HepG2 (cell line): Measurements from ENCODE around the gene DPM1. TPM values are rescaled to one million over a fixed set of nuclear protein-coding genes. Genes with fewer than 3 reads are reported as not detected.
A peak's percentile ranks its signal among the peaks of the same experiment; 100 is the strongest.

ENCODE experiments used
- ATAC-seq: fragments of 200-7000 bp; cut with Tn5 transposase; 3 replicates; pipeline ENCODE4 v1.9.1; 2020; ENCODE audit warnings: mild to moderate bottlenecking, moderate library complexity
- BruUV-seq: library from RNA; stranded (reverse); fragments of 400-500 nt; replicated peaks from 2 replicates; lab custom pipeline; 2021; lab: Mats Ljungman, UMichigan
- CTCF ChIA-PET: fragments of 300-600 bp; formaldehyde crosslinking; extraction: SDS; loops from one replicate; lab custom pipeline; 2021; ENCODE audit warnings: low total read pairs, inconsistent platforms, low intra/inter-chr PET ratio; lab: Yijun Ruan, JAX
- POLR2A ChIA-PET: fragments of 350-600 bp; sonication (Branson Sonifier 250); formaldehyde crosslinking; loops from one replicate; lab custom pipeline; 2020; ENCODE audit warnings: antibody characterized with exemption, inconsistent platforms; lab: Yijun Ruan, JAX
- DNase-seq: peaks from one replicate; pipeline ENCODE4 v3.0.0-alpha.2; 2015; ENCODE audit warnings: low spot score
- FAIRE-seq: peaks from 3 replicates; lab custom pipeline; 2011; peaks lifted over from hg19 to GRCh38; lab: Jason Lieb, UNC
- H2AFZ ChIP-seq: one replicate; pipeline ENCODE4 v1.6.1; 2011; ENCODE audit warnings: low read length, inconsistent platforms
- H3K27ac ChIP-seq: fragments of 300-600 bp; 3 replicates; pipeline ENCODE4 v1.8.0; 2011; ENCODE audit warnings: mixed run types, mild to moderate bottlenecking, mixed read lengths, low read length, inconsistent platforms; ENCODE audit not compliant: insufficient read depth; ENCODE audit errors: extremely low read length
- H3K27me3 ChIP-seq, 2 experiments: fragments of 200-600 bp in 1 of 2; 2 replicates in 1 of 2; 3 replicates in 1 of 2; pipeline versions ENCODE4 v1.6.0 to v1.8.0; 2011; ENCODE audit warnings: low read length in 2 of 2, mild to moderate bottlenecking in 2 of 2, moderate library complexity in 2 of 2, inconsistent platforms in 1 of 2; ENCODE audit not compliant: insufficient read depth in 2 of 2, control insufficient read depth in 1 of 2
- H3K36me3 ChIP-seq, 2 experiments: fragments of 200-600 bp in 1 of 2; replicated peaks in 1 of 2; 2 replicates in 1 of 2; 3 replicates in 1 of 2; pipeline versions ENCODE4 v1.5.1 to v1.8.0; 2011; ENCODE audit warnings: low read length in 2 of 2, inconsistent platforms in 1 of 2; ENCODE audit not compliant: insufficient read depth in 2 of 2, control insufficient read depth in 1 of 2
- H3K4me1 ChIP-seq: 2 replicates; pipeline ENCODE4 v1.5.1; 2012; ENCODE audit warnings: low read length, inconsistent platforms; ENCODE audit not compliant: insufficient read depth
- H3K4me2 ChIP-seq: 2 replicates; pipeline ENCODE4 v1.6.0; 2011; ENCODE audit warnings: low read depth, low read length, inconsistent platforms
- H3K4me3 ChIP-seq, 3 experiments: fragments of 200-600 bp in 1 of 3; sonication (generic), shearing (Covaris generic) in 1 of 3; replicated peaks in 1 of 3; 2 replicates each; pipeline ENCODE4 v1.5.1; 2011 to 2016; ENCODE audit warnings: low read length in 3 of 3, inconsistent platforms in 2 of 3, low read depth in 2 of 3, mild to moderate bottlenecking in 2 of 3, control low read depth in 1 of 3, mixed read lengths in 1 of 3; ENCODE audit not compliant: insufficient read depth in 1 of 3
- H3K79me2 ChIP-seq: one replicate; pipeline ENCODE4 v1.6.1; 2011; ENCODE audit warnings: low read length, inconsistent platforms; ENCODE audit not compliant: insufficient read depth
- H3K9ac ChIP-seq: 2 replicates; pipeline ENCODE4 v1.6.0; 2011; ENCODE audit warnings: mild to moderate bottlenecking, low read depth, low read length, inconsistent platforms; ENCODE audit not compliant: insufficient read depth
- H3K9me3 ChIP-seq: 2 replicates; pipeline ENCODE4 v1.5.1; 2012; ENCODE audit warnings: mild to moderate bottlenecking, low read length
- H4K20me1 ChIP-seq: 2 replicates; pipeline ENCODE4 v1.6.0; 2011; ENCODE audit warnings: inconsistent platforms, mild to moderate bottlenecking, low read length, moderate library complexity; ENCODE audit not compliant: insufficient read depth
- AHR ChIP-seq: IDR thresholded peaks from 2 replicates; pipeline ENCODE4 v1.6.1; 2018; ENCODE audit warnings: missing genetic modification reagents, missing compliant biosample characterization
- DNMT3B ChIP-seq: conservative IDR thresholded peaks from 2 replicates; pipeline ENCODE4 v1.6.1; 2016; ENCODE audit warnings: missing biosample characterization, control low read depth
- FOXA1 ChIP-seq, 2 experiments: fragments of 450-650 bp in 1 of 2; sonication (generic) in 1 of 2; formaldehyde crosslinking in 1 of 2; IDR thresholded peaks; 2 replicates each; pipeline versions ENCODE4 v1.4.0 to v1.6.1; 2016 to 2020; ENCODE audit warnings: missing genetic modification reagents in 1 of 2
- ONECUT2 ChIP-seq: sonication (generic); formaldehyde crosslinking; IDR thresholded peaks from 2 replicates; pipeline ENCODE4 v1.4.0; 2020; ENCODE audit warnings: missing genetic modification reagents
- ZNF143 ChIP-seq: sonication (generic); formaldehyde crosslinking; IDR thresholded peaks from 2 replicates; pipeline ENCODE4 v1.4.0; 2020; ENCODE audit warnings: missing genetic modification reagents
- ZNF274 ChIP-seq: sonication (generic); formaldehyde crosslinking; IDR thresholded peaks from 2 replicates; pipeline ENCODE4 v1.5.1; 2020; ENCODE audit warnings: mild to moderate bottlenecking, missing genetic modification reagents
- ZNF430 ChIP-seq: sonication (generic); formaldehyde crosslinking; IDR thresholded peaks from 2 replicates; pipeline ENCODE4 v1.9.0; 2021; ENCODE audit warnings: mild to moderate bottlenecking, missing genetic modification reagents
- ZNF510 ChIP-seq: sonication (generic); formaldehyde crosslinking; IDR thresholded peaks from 2 replicates; pipeline ENCODE4 v1.4.0; 2020; ENCODE audit warnings: low read depth, mild to moderate bottlenecking, missing genetic modification reagents
- ZNF557 ChIP-seq: sonication (generic); formaldehyde crosslinking; IDR thresholded peaks from 2 replicates; pipeline ENCODE4 v1.4.0; 2020; ENCODE audit warnings: missing genetic modification reagents
- ZNF563 ChIP-seq: sonication (generic); formaldehyde crosslinking; IDR thresholded peaks from 2 replicates; pipeline ENCODE4 v1.8.0; 2022; ENCODE audit warnings: mild to moderate bottlenecking, moderate library complexity, missing genetic modification reagents
- ZNF781 ChIP-seq: sonication (generic); formaldehyde crosslinking; IDR thresholded peaks from 2 replicates; pipeline ENCODE4 v1.5.1; 2020; ENCODE audit warnings: borderline replicate concordance, mild to moderate bottlenecking, missing genetic modification reagents; ENCODE audit errors: not compliant biosample characterization
- ZNF879 ChIP-seq: sonication (generic); formaldehyde crosslinking; IDR thresholded peaks from 2 replicates; pipeline ENCODE4 v1.8.1; 2023; ENCODE audit warnings: missing genetic modification reagents
- WGBS: methylation state at CpG from one replicate; pipeline ENCODE4 v1.1.6; 2017; ENCODE audit warnings: low lambda C conversion rate; 5-methylcytosine and 5-hydroxymethylcytosine counted together
- in situ Hi-C: cut with HindIII; loops from 2 replicates; pipeline ENCODE4 v1.10.0; 2017; ENCODE audit warnings: low pct_unique_long_range_greater_than_20kb; ENCODE audit not compliant: extremely low pct_ligation_motif_present
- intact Hi-C: fragments of 100-400 bp; cut with micrococcal nuclease; formaldehyde crosslinking; loops from one replicate; pipeline ENCODE4 v1.10.0; 2022; ENCODE audit not compliant: unreplicated experiment
- polyA plus RNA-seq, 8 experiments: library from polyadenylated mRNA; depleted of rRNA in 3 of 8; stranded (reverse) in 7 of 8; unstranded in 1 of 8; fragments of >200 nt; fragmentation: Illumina TruSeq in 4 of 8; extraction: Trizol in 4 of 8; gene quantifications; 2 replicates each; pipeline versions ENCODE4 v1.2.1 to v1.2.3, GENCODE V29; 2011 to 2016; ENCODE audit warnings: low read depth in 4 of 8, missing spikeins in 1 of 8, mixed read lengths in 1 of 8; ENCODE audit not compliant: insufficient read depth in 1 of 8
- total RNA-seq, 5 experiments: library from RNA; depleted of rRNA; stranded (reverse); fragments of >200 nt; fragmentation: Illumina TruSeq; extraction: Trizol; gene quantifications; 2 replicates each; pipeline ENCODE4 v1.2.3, GENCODE V29; 2016; ENCODE audit warnings: low read depth in 1 of 5
- TF ChIP-seq, protein P1 (sequence below): sonication (generic); formaldehyde crosslinking; IDR thresholded peaks from 2 replicates; pipeline ENCODE4 v1.8.1; 2023; ENCODE audit warnings: mild to moderate bottlenecking, missing genetic modification reagents, borderline replicate concordance
- TF ChIP-seq, protein P2 (sequence below): sonication (generic); formaldehyde crosslinking; IDR thresholded peaks from 2 replicates; pipeline ENCODE4 v1.4.0; 2020; ENCODE audit warnings: missing genetic modification reagents, mild to moderate bottlenecking, borderline replicate concordance
- TF ChIP-seq, protein P3 (sequence below): sonication (generic); formaldehyde crosslinking; IDR thresholded peaks from 2 replicates; pipeline ENCODE4 v1.4.0; 2020; ENCODE audit warnings: missing genetic modification reagents, borderline replicate concordance
- TF ChIP-seq, protein P4 (sequence below): sonication (generic); formaldehyde crosslinking; IDR thresholded peaks from 2 replicates; pipeline ENCODE4 v1.8.1; 2023; ENCODE audit warnings: mild to moderate bottlenecking, inconsistent platforms, moderate library complexity, missing genetic modification reagents, borderline replicate concordance

DPM1 gene
- total and polyA plus RNA-seq, 2 of the 13 experiments (the other 11 are each of a cell fraction or from before 2014, with no cell fraction given): 83.2 to 161 TPM

DNA sequence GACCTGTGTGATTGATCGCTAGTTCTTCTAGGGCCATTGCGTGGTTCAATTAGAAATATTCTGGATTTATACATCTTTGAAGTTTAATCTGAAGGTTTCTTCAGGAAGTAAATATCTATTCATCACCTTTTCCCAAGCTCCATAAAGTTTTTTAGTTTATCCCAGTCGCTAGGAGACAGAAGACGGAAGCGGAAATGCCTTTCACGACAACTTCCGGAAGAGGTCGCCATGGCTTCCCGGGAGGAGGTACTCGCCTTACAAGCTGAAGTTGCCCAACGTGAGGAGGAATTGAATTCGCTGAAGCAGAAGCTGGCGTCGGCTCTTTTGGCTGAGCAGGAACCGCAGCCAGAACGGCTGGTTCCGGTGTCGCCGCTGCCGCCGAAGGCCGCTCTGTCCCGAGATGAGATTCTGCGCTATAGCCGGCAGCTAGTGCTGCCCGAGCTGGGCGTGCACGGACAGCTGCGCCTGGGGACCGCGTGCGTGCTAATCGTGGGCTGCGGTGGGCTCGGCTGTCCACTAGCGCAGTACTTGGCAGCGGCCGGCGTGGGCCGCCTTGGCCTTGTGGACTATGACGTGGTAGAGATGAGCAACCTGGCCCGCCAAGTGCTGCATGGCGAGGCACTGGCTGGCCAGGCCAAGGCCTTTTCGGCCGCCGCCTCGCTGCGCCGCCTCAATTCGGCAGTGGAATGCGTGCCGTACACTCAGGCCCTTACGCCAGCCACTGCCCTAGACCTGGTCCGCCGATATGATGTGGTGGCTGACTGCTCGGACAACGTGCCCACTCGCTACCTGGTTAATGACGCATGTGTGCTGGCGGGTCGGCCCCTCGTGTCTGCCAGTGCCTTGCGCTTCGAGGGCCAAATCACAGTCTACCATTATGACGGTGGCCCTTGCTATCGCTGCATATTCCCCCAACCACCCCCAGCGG lies 547 bp upstream of the DPM1 start, which contains the start of gene MOCS3:
Gene MOCS3 (plus strand): TSS at position 204 of the 928 bp plus-strand sequence. CDS start 25 bp downstream, at position 229.
- Histone ChIP-seq H3K27ac (peak within 1 kb of the TSS; percentile 86), H3K4me1 (peaks cover 44% of the 10 kb centered on the region), H3K4me2 (peak within 1 kb of the TSS; percentile 94), H3K79me2 (peaks cover 69% of the 10 kb centered on the region), H3K36me3 (peaks cover 0 to 16% of the 10 kb centered on the region in 2 experiments; a peak in 4 of 5 replicates), H3K27me3 (no peaks in the 10 kb centered on the region; a peak in 1 of 5 replicates), H4K20me1 (peaks cover 42% of the 10 kb centered on the region), H3K9me3 (no peaks in the 10 kb centered on the region), H2AFZ (peak within 1 kb of the TSS; percentile 90), H3K4me3 (peak within 1 kb of the TSS; percentile 85 to 97 (median 97)), H3K9ac (peak within 1 kb of the TSS; percentile 94)
- BruUV-seq: TSS peak; percentile 83
- intact Hi-C loops (loop anchor here (1.0 to 2.0 kb wide), 2 partner anchors 26 to 141 kb away; no protein-coding TSS in a partner anchor), in situ Hi-C loops (no loop called here)
- WGBS: 8% methylated on average over 58 of the region's 67 CpGs
- FAIRE-seq (peak; percentile 50), ATAC-seq (peak; percentile 84), DNase-seq (peak; percentile 97)
- ChIA-PET CTCF (interaction anchor here (1.9 to 2.3 kb wide), 2 partner anchors 30 to 140 kb away, joined by 7 to 9 read pairs; no protein-coding TSS in a partner anchor), POLR2A (interaction anchor here (0.6 to 3.8 kb wide), 24 partner anchors 9 to 843 kb away, joined by 3 to 87 read pairs (median 3); partner anchors contain the start of genes ADNP and BCAS4)
- TF ChIP-seq, protein P1, sequence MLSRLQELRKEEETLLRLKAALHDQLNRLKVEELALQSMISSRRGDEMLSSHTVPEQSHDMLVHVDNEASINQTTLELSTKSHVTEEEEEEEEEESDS (CRISPR knock-in tag): no peak
- TF ChIP-seq, protein P2, sequence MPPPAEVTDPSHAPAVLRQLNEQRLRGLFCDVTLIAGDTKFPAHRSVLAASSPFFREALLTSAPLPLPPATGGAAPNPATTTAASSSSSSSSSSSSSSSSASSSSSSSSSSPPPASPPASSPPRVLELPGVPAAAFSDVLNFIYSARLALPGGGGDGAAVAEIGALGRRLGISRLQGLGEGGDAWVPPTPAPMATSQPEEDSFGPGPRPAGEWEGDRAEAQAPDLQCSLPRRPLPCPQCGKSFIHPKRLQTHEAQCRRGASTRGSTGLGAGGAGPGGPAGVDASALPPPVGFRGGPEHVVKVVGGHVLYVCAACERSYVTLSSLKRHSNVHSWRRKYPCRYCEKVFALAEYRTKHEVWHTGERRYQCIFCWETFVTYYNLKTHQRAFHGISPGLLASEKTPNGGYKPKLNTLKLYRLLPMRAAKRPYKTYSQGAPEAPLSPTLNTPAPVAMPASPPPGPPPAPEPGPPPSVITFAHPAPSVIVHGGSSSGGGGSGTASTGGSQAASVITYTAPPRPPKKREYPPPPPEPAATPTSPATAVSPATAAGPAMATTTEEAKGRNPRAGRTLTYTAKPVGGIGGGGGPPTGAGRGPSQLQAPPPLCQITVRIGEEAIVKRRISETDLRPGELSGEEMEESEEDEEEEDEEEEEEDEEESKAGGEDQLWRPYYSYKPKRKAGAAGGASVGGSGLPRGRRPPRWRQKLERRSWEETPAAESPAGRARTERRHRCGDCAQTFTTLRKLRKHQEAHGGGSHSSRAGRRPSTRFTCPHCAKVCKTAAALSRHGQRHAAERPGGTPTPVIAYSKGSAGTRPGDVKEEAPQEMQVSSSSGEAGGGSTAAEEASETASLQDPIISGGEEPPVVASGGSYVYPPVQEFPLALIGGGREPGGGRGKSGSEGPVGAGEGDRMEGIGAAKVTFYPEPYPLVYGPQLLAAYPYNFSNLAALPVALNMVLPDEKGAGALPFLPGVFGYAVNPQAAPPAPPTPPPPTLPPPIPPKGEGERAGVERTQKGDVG (CRISPR knock-in tag): no peak; the same call in 1 of the 2 replicates
- TF ChIP-seq FOXA1 (IDR thresholded peaks at IDR 0.05) (no peak), FOXA1 (CRISPR knock-in tag; IDR thresholded peaks at IDR 0.05) (no peak), ZNF274 (CRISPR knock-in tag) (peak; percentile 86), ZNF781 (CRISPR knock-in tag) (no peak), ZNF430 (CRISPR knock-in tag) (no peak; the same call in 1 of the 2 replicates), DNMT3B (peak; percentile 11; the same call in 1 of the 2 replicates), AHR (no peak), ONECUT2 (CRISPR knock-in tag) (peak; percentile 54; the same call in 1 of the 2 replicates), ZNF510 (CRISPR knock-in tag) (peak; percentile 77; the same call in 1 of the 2 replicates), ZNF143 (CRISPR knock-in tag) (no peak; the same call in 1 of the 2 replicates), ZNF563 (CRISPR knock-in tag) (0 out of 2 replicates have a peak, but pooled peaks have one; percentile 1), ZNF879 (CRISPR knock-in tag) (no peak), ZNF557 (peak; percentile 92)
- TF ChIP-seq, protein P3, sequence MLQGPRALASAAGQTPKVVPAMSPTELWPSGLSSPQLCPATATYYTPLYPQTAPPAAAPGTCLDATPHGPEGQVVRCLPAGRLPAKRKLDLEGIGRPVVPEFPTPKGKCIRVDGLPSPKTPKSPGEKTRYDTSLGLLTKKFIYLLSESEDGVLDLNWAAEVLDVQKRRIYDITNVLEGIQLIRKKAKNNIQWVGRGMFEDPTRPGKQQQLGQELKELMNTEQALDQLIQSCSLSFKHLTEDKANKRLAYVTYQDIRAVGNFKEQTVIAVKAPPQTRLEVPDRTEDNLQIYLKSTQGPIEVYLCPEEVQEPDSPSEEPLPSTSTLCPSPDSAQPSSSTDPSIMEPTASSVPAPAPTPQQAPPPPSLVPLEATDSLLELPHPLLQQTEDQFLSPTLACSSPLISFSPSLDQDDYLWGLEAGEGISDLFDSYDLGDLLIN: no peak; the same call in none of the 2 replicates
- TF ChIP-seq, protein P4, sequence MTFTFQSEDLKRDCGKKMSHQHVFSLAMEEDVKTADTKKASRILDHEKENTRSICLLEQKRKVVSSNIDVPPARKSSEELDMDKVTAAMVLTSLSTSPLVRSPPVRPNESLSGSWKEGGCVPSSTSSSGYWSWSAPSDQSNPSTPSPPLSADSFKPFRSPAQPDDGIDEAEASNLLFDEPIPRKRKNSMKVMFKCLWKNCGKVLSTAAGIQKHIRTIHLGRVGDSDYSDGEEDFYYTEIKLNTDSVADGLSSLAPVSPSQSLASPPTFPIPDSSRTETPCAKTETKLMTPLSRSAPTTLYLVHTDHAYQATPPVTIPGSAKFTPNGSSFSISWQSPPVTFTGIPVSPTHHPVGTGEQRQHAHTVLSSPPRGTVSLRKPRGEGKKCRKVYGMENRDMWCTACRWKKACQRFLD (CRISPR knock-in tag): peak; percentile 66; the same call in 1 of the 2 replicates
